Astrocyte of the spinal cord (primary cell): ENCODE results near the gene VPREB1.

Source experiments
- DNase-seq: peaks from one replicate; pipeline ENCODE4 v3.0.0; 2011; ENCODE audit warnings: low read depth, low spot score
- H3K4me3 ChIP-seq: 2 replicates; pipeline ENCODE4 v1.5.1; 2011; ENCODE audit warnings: low read depth, mild to moderate bottlenecking, low read length, moderate library complexity
- in situ Hi-C: cut with HindIII; loops from 2 replicates; pipeline ENCODE4 v1.10.0; 2017; ENCODE audit warnings: low sequenced_read_pairs
- TF ChIP-seq, protein P1 (sequence below): IDR thresholded peaks from 2 replicates; pipeline ENCODE4 v1.5.1; 2012; ENCODE audit warnings: low read depth, mild to moderate bottlenecking, low read length, inconsistent platforms

Gene VPREB1

DNA sequence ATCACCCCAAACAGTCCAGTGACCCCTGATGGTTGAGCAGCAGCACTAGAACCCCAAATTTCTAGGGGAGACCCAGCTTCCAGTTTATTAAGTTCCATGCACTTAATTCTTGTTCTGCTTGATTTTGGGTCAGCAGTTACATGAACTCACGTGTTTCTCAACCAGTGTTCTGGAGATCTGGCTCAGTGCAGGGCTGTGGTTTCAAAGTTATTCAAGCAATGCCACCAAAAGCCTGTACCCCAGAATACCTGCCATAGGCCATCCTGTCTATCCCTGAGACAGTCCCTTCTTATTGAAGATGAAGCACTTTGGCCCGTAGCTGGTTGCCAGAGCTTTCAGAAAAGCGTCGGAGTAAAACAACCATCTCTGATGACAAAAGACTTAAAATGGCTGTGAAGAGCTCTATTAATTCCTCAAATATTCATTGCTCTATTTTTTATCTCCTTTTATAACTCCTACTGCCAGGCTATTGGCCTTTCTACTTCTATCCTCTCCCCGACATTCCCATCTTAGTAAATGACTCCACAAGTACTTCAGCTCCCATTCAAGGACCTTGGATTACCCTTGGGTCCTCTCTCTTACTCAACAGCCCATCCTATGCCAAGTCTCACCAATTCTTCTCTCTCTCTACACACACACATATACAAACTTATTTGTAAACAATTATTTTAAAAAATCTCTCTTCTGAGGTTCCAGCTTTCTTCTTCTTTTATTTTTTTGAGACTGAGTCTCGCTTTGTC lies 18.0 kb upstream of the VPREB1 start:
- DNase-seq, result no peak
- in situ Hi-C loops, result no loop called here
- no peak overlapping the region for H3K4me3 ChIP-seq
- TF ChIP-seq, protein P1, sequence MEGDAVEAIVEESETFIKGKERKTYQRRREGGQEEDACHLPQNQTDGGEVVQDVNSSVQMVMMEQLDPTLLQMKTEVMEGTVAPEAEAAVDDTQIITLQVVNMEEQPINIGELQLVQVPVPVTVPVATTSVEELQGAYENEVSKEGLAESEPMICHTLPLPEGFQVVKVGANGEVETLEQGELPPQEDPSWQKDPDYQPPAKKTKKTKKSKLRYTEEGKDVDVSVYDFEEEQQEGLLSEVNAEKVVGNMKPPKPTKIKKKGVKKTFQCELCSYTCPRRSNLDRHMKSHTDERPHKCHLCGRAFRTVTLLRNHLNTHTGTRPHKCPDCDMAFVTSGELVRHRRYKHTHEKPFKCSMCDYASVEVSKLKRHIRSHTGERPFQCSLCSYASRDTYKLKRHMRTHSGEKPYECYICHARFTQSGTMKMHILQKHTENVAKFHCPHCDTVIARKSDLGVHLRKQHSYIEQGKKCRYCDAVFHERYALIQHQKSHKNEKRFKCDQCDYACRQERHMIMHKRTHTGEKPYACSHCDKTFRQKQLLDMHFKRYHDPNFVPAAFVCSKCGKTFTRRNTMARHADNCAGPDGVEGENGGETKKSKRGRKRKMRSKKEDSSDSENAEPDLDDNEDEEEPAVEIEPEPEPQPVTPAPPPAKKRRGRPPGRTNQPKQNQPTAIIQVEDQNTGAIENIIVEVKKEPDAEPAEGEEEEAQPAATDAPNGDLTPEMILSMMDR, result no peak

GRCh38 chr22:22228421-22228820 lies 16.2 kb upstream of the VPREB1 start:
- DNase-seq, result no peak
- H3K4me3 ChIP-seq, result no peak overlapping the region
- in situ Hi-C loops, result no loop called here
- TF ChIP-seq, protein P1, result no peak

DNA sequence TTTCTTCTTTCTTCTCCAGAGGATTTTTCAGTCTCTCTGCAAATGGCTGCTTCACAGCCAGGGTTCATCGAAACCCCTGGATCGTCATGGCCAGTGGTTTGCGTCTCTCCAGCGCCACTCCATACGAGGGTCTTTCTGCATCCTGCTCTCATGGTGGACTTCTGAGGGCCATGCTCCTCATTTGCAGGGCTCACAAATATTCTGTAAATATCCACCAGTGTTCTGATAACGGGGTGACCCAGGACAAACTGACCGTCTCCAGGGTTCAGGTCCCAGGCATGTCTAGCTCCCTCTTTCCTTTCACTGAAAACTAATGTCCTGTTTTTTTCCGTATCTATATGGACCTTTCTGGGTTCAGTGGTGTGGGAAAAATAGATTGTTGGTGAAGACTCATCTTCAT lies 15.7 kb upstream of the VPREB1 start:
- TF ChIP-seq, protein P1, result no peak
- in situ Hi-C loops, result no loop called here

DNA sequence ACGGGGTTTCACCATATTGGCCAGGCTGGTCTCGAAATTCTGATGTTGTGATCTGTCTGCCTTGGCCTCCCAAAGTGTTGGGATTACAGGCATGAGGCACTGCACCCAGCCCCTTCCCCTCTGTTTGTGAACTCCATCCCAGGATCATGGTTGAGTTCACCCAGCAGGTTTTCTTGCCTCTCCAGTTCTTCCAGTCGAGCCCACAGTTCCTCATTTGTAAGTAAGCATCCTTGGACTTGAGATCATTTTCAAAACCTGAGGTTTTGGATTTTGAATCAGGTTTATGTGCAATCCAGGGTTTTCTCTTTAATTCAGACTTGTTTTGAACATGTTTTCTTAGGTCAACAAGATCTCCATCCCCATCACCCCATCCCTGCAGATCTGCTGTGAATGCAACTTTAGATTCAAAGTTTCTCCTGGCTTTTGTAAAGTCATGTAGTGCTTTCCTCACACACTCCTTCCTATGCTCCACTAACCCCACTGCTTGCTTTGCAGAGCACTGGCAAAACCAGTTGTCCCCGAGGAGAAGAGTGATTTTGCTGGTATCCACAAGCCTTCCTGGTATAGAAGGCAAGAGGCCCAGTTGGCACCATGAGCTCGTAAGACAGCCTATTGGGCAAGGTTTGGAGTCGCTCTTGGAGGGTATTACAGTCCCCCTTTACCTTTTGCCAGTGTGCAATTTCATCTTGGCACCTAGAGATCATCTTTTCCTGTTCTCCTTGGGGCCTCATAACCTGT lies 14.7 kb upstream of the VPREB1 start:
- H3K4me3 ChIP-seq, result no peak overlapping the region
- TF ChIP-seq, protein P1, result no peak
- DNase-seq, result no peak
- in situ Hi-C loops, result no loop called here

More for the DNA sequence above, 15.7 kb upstream of the VPREB1 start:
- H3K4me3 ChIP-seq, result no peak overlapping the region
- no peak for DNase-seq

GRCh38 chr22:22230438-22230837 lies 14.1 kb upstream of the VPREB1 start:
- no peak overlapping the region for H3K4me3 ChIP-seq
- in situ Hi-C loops, result no loop called here
- no peak for DNase-seq
- TF ChIP-seq, protein P1, result no peak

DNA sequence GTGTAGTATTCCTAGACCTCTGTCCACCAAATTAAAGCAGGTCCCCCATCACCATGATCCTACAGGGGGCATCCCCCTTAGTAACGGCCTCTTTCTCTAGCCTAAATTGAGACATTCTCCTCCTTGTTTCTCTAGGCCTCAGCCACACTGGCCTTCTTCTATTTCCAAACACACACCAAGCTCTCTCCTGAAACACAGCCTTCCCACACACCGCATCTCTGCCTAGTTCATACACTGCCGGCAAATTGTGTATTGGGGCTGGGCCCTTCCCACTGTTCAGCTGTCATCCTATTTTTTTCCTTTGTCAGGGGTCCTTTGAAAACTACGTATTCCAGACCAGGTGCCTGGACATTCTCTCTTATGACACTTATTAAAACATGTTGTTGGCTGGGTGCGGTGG lies 11.5 kb upstream of the VPREB1 start:
- no peak for DNase-seq
- H3K4me3 ChIP-seq, result no peak overlapping the region
- TF ChIP-seq, protein P1, result no peak
- in situ Hi-C loops, result no loop called here
